Lower lobe of right lung (tissue), 2 donors: ENCODE data around the gene PTPN13. TPM values are rescaled to one million over a fixed set of nuclear protein-coding genes. Genes with fewer than 3 reads are reported as not detected.

Experiments used
- ATAC-seq, 2 donors: fragments of 200-7000 bp; cut with Tn5 transposase; one replicate each; pipeline ENCODE4 v1.9.1; 2020 to 2022; ENCODE audit warnings: mild to moderate bottlenecking in 2 of 2, moderate library complexity in 2 of 2
- DNase-seq: peaks from one replicate; pipeline ENCODE4 v3.0.0-alpha.2; 2020
- H3K27ac ChIP-seq: fragments of 200-600 bp; one replicate; pipeline ENCODE4 v1.8.0; 2022
- H3K27me3 ChIP-seq: fragments of 200-600 bp; one replicate; pipeline ENCODE4 v1.8.0; 2022; ENCODE audit warnings: low read depth
- H3K36me3 ChIP-seq: fragments of 200-600 bp; one replicate; pipeline ENCODE4 v1.8.0; 2022; ENCODE audit warnings: mild to moderate bottlenecking
- H3K4me1 ChIP-seq: fragments of 200-600 bp; one replicate; pipeline ENCODE4 v1.8.0; 2022
- H3K4me3 ChIP-seq: fragments of 200-600 bp; one replicate; pipeline ENCODE4 v1.8.0; 2022; ENCODE audit warnings: mild to moderate bottlenecking
- H3K9me3 ChIP-seq: fragments of 200-600 bp; one replicate; pipeline ENCODE4 v1.8.0; 2022
- CTCF ChIP-seq: fragments of 200-600 bp; IDR thresholded peaks from one replicate; pipeline ENCODE4 v1.8.0; 2022; ENCODE audit warnings: antibody characterized with exemption, mild to moderate bottlenecking
- intact Hi-C: fragments of 100-400 bp; cut with DNase I; formaldehyde crosslinking; loops from one replicate; pipeline ENCODE4 v1.11.0; 2022
- total RNA-seq: library from RNA; stranded (reverse); fragmentation: NEBNext Ultra II Directional; extraction: Animal tissue kit (Norgen Biotek cat#: 25700); gene quantifications from one replicate; pipeline ENCODE4 v1.2.1, GENCODE V29; 2021
- donor health status: DM: no; HTN: yes; CAD: no; lungs with severe emphysema.

Gene PTPN13
- total RNA-seq, 1 donor from 2014 or later = 77.2 TPM

- peaks cover 6% of the 10 kb centered on the region for H3K4me1 ChIP-seq
- ATAC-seq (peak in 1 of 2 donors; percentile 54), DNase-seq (no peak)
- H3K4me3 ChIP-seq = no peak overlapping the region
- no peaks in the 10 kb centered on the region for H3K27me3 ChIP-seq
- TF ChIP-seq CTCF = no peak
- intact Hi-C loops = no loop called here
- peaks cover 29% of the 10 kb centered on the region for H3K36me3 ChIP-seq
- peak overlapping the region; percentile 33 for H3K27ac ChIP-seq
- peaks cover 6% of the 10 kb centered on the region for H3K9me3 ChIP-seq
Observed at GRCh38 chr4:86816501-86817273, 222.6 kb downstream of the PTPN13 start.

GRCh38 chr4:86818211-86818610 is 224.1 kb downstream of the PTPN13 start:
- Histone ChIP-seq H3K27me3 (no peaks in the 10 kb centered on the region), H3K27ac (no peak overlapping the region), H3K4me1 (peaks cover 6% of the 10 kb centered on the region), H3K36me3 (peaks cover 22% of the 10 kb centered on the region), H3K4me3 (no peak overlapping the region), H3K9me3 (peaks cover 6% of the 10 kb centered on the region)
- ATAC-seq = no peak
- TF ChIP-seq CTCF = no peak
- DNase-seq = no peak
- intact Hi-C loops = no loop called here

- H3K36me3 ChIP-seq = peaks cover 18% of the 10 kb centered on the region
Observed at GRCh38 chr4:86818841-86819240, 224.7 kb downstream of the PTPN13 start.

GRCh38 chr4:86819561-86819960 is 225.4 kb downstream of the PTPN13 start:
- Histone ChIP-seq H3K27ac (no peak overlapping the region), H3K36me3 (peaks cover 12% of the 10 kb centered on the region), H3K9me3 (peaks cover 6% of the 10 kb centered on the region), H3K27me3 (no peaks in the 10 kb centered on the region), H3K4me1 (peaks cover 6% of the 10 kb centered on the region), H3K4me3 (no peak overlapping the region)
- no peak for TF ChIP-seq CTCF
- DNase-seq (no peak), ATAC-seq (no peak)
- intact Hi-C loops = no loop called here

More at GRCh38 chr4:86818841-86819240, 224.7 kb downstream of the PTPN13 start:
- ATAC-seq (peak in 1 of 2 donors; percentile 26), DNase-seq (no peak)
- Histone ChIP-seq H3K4me3 (no peak overlapping the region), H3K27me3 (no peaks in the 10 kb centered on the region), H3K27ac (no peak overlapping the region), H3K9me3 (peaks cover 6% of the 10 kb centered on the region), H3K4me1 (peaks cover 6% of the 10 kb centered on the region)
- intact Hi-C loops = no loop called here
- TF ChIP-seq CTCF = no peak

GRCh38 chr4:86821151-86821550 is 227.0 kb downstream of the PTPN13 start:
- intact Hi-C loops = no loop called here
- H3K4me3 ChIP-seq = no peak overlapping the region
- no peak for TF ChIP-seq CTCF
- peaks cover 2% of the 10 kb centered on the region for H3K4me1 ChIP-seq
- H3K9me3 ChIP-seq = no peaks in the 10 kb centered on the region
- no peaks in the 10 kb centered on the region for H3K27me3 ChIP-seq
- no peaks in the 10 kb centered on the region for H3K36me3 ChIP-seq
- no peak for DNase-seq
- no peak for ATAC-seq
- no peak overlapping the region for H3K27ac ChIP-seq
